Gastrocnemius medialis (tissue), 4 donors: ENCODE results near the gene ITGB3.

Experiments used
- CTCF ChIP-seq, 5 experiments: fragments of 450-650 bp in 3 of 5; fragments of 200-600 bp in 2 of 5; sonication (generic) in 2 of 5; IDR thresholded peaks in 4 of 5; conservative IDR thresholded peaks in 1 of 5; 1 replicate in 4 of 5; 2 replicates in 1 of 5; pipeline ENCODE4 v1.5.1; 2016 to 2019; ENCODE audit warnings: antibody characterized with exemption in 5 of 5, mild to moderate bottlenecking in 3 of 5, moderate library complexity in 3 of 5
- POLR2A ChIP-seq, 2 donors: fragments of 450-650 bp; IDR thresholded peaks; one replicate each; pipeline ENCODE4 v1.6.1; 2017; ENCODE audit warnings: antibody characterized with exemption in 2 of 2, mild to moderate bottlenecking in 2 of 2, moderate library complexity in 2 of 2

- TF ChIP-seq CTCF (IDR thresholded peaks at IDR 0.05 in 4 of 5, conservative IDR thresholded peaks at IDR 0.05 in 1 of 5) (no peak), POLR2A (IDR thresholded peaks at IDR 0.05) (no peak)
These were observed 44.1 kb upstream of the ITGB3 start for GRCh38 chr17:47209499-47209898.
